ENCODE data around the gene ZFR. TPM values are rescaled to one million over a fixed set of nuclear protein-coding genes. Genes with fewer than 3 reads are reported as not detected.

ZFR gene
- total RNA-seq, 4 donors from 2014 or later, result 76.4 to 98.4 (median 84.7) TPM

GRCh38 chr5:32428426-32428825 is 16.1 kb downstream of the ZFR start:
- DNase-seq (ENCODE audit: low spot score) (no peak), ATAC-seq (ENCODE audit: low FRiP score) (no peak)
- TF ChIP-seq, protein P1, sequence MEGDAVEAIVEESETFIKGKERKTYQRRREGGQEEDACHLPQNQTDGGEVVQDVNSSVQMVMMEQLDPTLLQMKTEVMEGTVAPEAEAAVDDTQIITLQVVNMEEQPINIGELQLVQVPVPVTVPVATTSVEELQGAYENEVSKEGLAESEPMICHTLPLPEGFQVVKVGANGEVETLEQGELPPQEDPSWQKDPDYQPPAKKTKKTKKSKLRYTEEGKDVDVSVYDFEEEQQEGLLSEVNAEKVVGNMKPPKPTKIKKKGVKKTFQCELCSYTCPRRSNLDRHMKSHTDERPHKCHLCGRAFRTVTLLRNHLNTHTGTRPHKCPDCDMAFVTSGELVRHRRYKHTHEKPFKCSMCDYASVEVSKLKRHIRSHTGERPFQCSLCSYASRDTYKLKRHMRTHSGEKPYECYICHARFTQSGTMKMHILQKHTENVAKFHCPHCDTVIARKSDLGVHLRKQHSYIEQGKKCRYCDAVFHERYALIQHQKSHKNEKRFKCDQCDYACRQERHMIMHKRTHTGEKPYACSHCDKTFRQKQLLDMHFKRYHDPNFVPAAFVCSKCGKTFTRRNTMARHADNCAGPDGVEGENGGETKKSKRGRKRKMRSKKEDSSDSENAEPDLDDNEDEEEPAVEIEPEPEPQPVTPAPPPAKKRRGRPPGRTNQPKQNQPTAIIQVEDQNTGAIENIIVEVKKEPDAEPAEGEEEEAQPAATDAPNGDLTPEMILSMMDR (IDR thresholded peaks at IDR 0.05), result no peak

DNA sequence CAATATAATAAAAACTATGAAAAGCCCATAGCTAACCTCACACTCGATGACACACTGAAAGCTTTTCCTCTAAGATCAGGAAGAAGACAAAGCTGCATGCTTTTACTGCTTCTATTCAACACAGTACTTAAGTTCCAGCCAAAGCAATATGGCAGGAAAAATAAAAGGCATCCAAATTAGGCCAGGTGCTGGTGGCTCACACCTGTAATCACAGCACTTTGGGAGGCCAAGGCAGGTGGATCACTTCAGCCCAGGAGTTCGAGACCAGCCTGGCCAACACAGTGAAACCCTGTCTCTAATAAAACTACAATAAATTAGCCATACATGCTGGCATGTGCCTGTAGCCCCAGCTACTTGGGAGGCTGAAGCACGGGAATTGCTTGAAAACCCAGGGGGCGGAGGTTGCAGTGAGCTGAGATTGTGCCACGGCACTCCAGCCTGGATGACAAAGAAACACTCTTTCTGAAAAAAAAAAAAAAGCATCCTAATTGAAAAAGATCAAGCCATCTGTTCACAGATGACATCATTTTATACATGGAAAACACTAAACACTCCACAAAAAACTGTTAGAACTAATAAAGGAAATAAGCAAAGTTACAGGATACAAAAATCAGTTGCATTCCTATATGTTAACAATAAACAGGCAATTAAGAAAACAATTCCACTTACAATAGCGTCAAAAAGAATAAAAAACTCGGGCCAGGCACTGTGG is 17.9 kb downstream of the ZFR start:
- DNase-seq (ENCODE audit: low spot score) (no peak), ATAC-seq (ENCODE audit: low FRiP score) (no peak)
- TF ChIP-seq, protein P1 (IDR thresholded peaks at IDR 0.05), result no peak

DNA sequence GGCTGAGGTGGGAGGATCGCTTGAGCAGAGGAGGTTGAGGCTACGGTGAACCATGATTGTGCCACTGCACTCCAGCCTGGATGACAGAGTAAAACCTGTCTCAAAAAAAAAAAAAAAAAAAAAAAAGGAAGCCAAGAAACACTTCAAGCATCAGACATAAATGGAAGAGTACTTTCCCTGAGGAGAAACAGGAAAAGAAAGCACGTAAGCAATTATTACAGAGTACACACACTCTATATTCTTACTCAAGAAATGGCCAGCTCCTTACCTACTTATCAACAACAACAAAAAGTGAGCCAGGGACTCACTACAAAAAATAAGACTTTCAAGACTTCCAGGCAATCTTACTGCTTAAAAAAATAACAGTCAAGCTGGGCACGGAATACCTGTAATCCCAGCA is 21.8 kb downstream of the ZFR start:
- DNase-seq (ENCODE audit: low spot score) (no peak), ATAC-seq (ENCODE audit: low FRiP score) (no peak)
- TF ChIP-seq, protein P1 (IDR thresholded peaks at IDR 0.05), result no peak

DNA sequence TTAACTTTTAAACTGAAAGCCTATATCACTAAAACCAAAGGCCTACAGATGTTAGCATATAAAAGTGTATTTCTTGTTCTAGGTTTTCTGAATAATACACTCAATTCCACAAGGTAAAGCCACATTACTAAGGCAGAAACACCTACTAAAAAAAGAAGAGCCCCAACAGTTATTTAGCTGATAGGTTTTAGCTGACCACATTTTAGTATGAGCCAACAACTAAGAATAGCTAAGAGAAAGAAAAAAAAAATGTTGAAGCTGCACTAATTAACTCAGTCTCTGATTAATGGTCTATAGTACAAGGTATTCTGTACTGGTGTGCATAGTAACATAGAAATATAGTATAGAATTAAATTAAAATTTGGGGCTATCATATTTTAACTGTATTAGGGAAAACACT is 23.5 kb downstream of the ZFR start:
- no peak for ATAC-seq (ENCODE audit: low FRiP score)
- TF ChIP-seq, protein P1 (IDR thresholded peaks at IDR 0.05), result no peak
- DNase-seq (ENCODE audit: low spot score), result no peak

DNA sequence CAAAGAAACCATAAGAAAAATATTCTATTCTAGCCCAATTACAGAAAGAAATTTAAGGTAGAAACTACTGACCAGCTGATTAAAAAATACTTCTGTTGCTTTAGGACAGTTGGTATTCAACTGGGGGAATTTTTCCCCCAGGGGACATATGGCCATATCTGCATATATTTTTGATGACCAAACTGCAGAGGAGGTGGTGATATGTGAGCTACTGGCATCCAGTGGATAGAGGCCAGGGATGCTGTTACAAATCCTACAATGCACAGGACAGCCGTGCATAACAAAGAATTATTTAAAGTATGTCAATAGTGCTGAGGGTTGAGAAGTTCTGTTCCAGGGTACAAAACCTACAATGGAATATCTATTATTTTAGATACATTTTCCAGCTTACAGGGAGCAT is 24.0 kb downstream of the ZFR start:
- DNase-seq (ENCODE audit: low spot score), result no peak
- no peak for ATAC-seq (ENCODE audit: low FRiP score)
- TF ChIP-seq, protein P1 (IDR thresholded peaks at IDR 0.05), result no peak

DNA sequence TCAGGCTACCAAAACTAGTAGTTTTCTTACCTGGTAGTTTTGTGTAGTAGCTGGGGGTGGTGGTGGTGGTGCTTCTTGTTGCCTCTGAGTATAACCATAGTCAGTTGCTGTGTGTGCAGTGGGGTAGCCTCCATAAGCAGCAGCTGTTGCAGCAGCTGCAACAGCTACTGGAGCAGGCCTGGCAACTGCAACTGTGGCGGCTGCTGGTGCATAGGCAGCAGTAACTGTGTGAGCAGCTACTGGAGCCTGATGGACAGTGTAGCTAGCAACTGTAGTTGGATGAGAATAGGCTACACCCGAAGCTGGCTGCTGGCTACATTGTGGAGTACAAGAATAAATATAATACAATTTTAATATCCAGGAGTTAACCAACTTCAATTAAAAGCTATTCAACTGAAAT is 24.7 kb downstream of the ZFR start:
- DNase-seq (ENCODE audit: low spot score) (no peak), ATAC-seq (ENCODE audit: low FRiP score) (no peak)
- TF ChIP-seq, protein P1 (IDR thresholded peaks at IDR 0.05), result no peak

Measured in omental fat pad (tissue), 4 donors.